WTC11 (cell line): Measurements from ENCODE around the gene R3HDM1. TPM values are rescaled to one million over a fixed set of nuclear protein-coding genes. Genes with fewer than 3 reads are reported as not detected.

Experiments
- ATAC-seq: fragments of 200-7000 bp; cut with Tn5 transposase; 2 replicates; pipeline ENCODE4 v1.10.0; 2021; ENCODE audit warnings: mild to moderate bottlenecking, moderate library complexity
- CTCF ChIA-PET: fragments of 300-600 bp; sonication (Branson Sonifier 250); formaldehyde crosslinking; loops from one replicate; lab custom pipeline; 2021; ENCODE audit warnings: antibody characterized with exemption; lab: Charles Lee
- POLR2A ChIA-PET: fragments of 350-600 bp; sonication (Branson Sonifier 250); formaldehyde crosslinking; loops from one replicate; lab custom pipeline; 2021; ENCODE audit warnings: antibody characterized with exemption; lab: Charles Lee
- DNase-seq: peaks from one replicate; pipeline ENCODE4 v3.0.0; 2021; ENCODE audit warnings: low spot score
- H3K27ac Mint-ChIP-seq: 2 replicates; pipeline ENCODE4 v1.8.0; 2021; ENCODE audit warnings: mixed read lengths
- H3K27me3 Mint-ChIP-seq: 2 replicates; pipeline ENCODE4 v1.8.0; 2021; ENCODE audit warnings: low read depth, mild to moderate bottlenecking, moderate library complexity, mixed read lengths
- H3K36me3 Mint-ChIP-seq: 2 replicates; pipeline ENCODE4 v1.8.0; 2021; ENCODE audit warnings: mixed read lengths
- H3K4me1 Mint-ChIP-seq: 2 replicates; pipeline ENCODE4 v1.8.0; 2022; ENCODE audit warnings: mixed read lengths
- H3K4me3 Mint-ChIP-seq: 2 replicates; pipeline ENCODE4 v1.8.0; 2021; ENCODE audit warnings: mild to moderate bottlenecking, moderate library complexity, mixed read lengths
- H3K9me3 Mint-ChIP-seq: 2 replicates; pipeline ENCODE4 v1.8.0; 2021; ENCODE audit warnings: mixed read lengths
- ARID4B ChIP-seq: sonication (generic); formaldehyde crosslinking; IDR thresholded peaks from 2 replicates; pipeline ENCODE4 v1.8.0; 2023; ENCODE audit warnings: missing genetic modification reagents, mild to moderate bottlenecking, borderline replicate concordance
- CREM ChIP-seq: sonication (generic); formaldehyde crosslinking; IDR thresholded peaks from 2 replicates; pipeline ENCODE4 v1.8.1; 2022; ENCODE audit warnings: mild to moderate bottlenecking, missing genetic modification reagents, moderate library complexity
- ELF4 ChIP-seq: sonication (generic); formaldehyde crosslinking; IDR thresholded peaks from 2 replicates; pipeline ENCODE4 v1.8.1; 2022; ENCODE audit warnings: low read depth, mild to moderate bottlenecking, moderate library complexity, missing genetic modification reagents
- GABPB1 ChIP-seq: sonication (generic); formaldehyde crosslinking; IDR thresholded peaks from 2 replicates; pipeline ENCODE4 v1.8.1; 2023; ENCODE audit warnings: mild to moderate bottlenecking, missing genetic modification reagents
- GRHL2 ChIP-seq: fragments of 250-450 bp; sonication (Bioruptor Pico); IDR thresholded peaks from 2 replicates; pipeline ENCODE4 v1.8.0; 2022; ENCODE audit warnings: mild to moderate bottlenecking, moderate library complexity; ENCODE audit not compliant: insufficient replicate concordance, severe bottlenecking
- HMGXB4 ChIP-seq: sonication (generic); formaldehyde crosslinking; IDR thresholded peaks from 2 replicates; pipeline ENCODE4 v1.8.1; 2023; ENCODE audit warnings: mild to moderate bottlenecking, moderate library complexity, missing genetic modification reagents
- NFATC4 ChIP-seq: fragments of 250-450 bp; sonication (Bioruptor Pico); IDR thresholded peaks from 2 replicates; pipeline ENCODE4 v1.9.0; 2021; ENCODE audit warnings: mild to moderate bottlenecking
- NFE2L1 ChIP-seq: sonication (generic); formaldehyde crosslinking; IDR thresholded peaks from 2 replicates; pipeline ENCODE4 v1.8.1; 2023; ENCODE audit warnings: missing genetic modification reagents
- OVOL2 ChIP-seq: fragments of 250-450 bp; sonication (Bioruptor Pico); IDR thresholded peaks from 2 replicates; pipeline ENCODE4 v1.9.0; 2021; ENCODE audit warnings: mild to moderate bottlenecking, borderline replicate concordance
- RELA ChIP-seq: sonication (generic); formaldehyde crosslinking; IDR thresholded peaks from 2 replicates; pipeline ENCODE4 v1.8.1; 2022; ENCODE audit warnings: missing genetic modification reagents, mild to moderate bottlenecking, borderline replicate concordance
- TEAD4 ChIP-seq: sonication (generic); formaldehyde crosslinking; IDR thresholded peaks from 2 replicates; pipeline ENCODE4 v1.8.0; 2022; ENCODE audit warnings: mild to moderate bottlenecking, missing genetic modification reagents
- ZNF121 ChIP-seq: sonication (generic); formaldehyde crosslinking; IDR thresholded peaks from 2 replicates; pipeline ENCODE4 v1.8.0; 2023; ENCODE audit warnings: missing genetic modification reagents
- ZNF138 ChIP-seq: sonication (generic); formaldehyde crosslinking; conservative IDR thresholded peaks from 2 replicates; pipeline ENCODE4 v1.8.1; 2022; ENCODE audit warnings: mild to moderate bottlenecking, moderate library complexity, missing genetic modification reagents
- ZNF671 ChIP-seq: fragments of 250-450 bp; sonication (Bioruptor Pico); IDR thresholded peaks from 2 replicates; pipeline ENCODE4 v1.8.0; 2021; ENCODE audit warnings: mild to moderate bottlenecking
- total RNA-seq: library from RNA; stranded (reverse); gene quantifications from 3 replicates; pipeline ENCODE4 v1.2.3, GENCODE V29; 2021
- TF ChIP-seq, protein P1 (sequence below): fragments of 250-450 bp; sonication (Bioruptor Pico); IDR thresholded peaks from 2 replicates; pipeline ENCODE4 v1.9.0; 2021; ENCODE audit warnings: mild to moderate bottlenecking
- TF ChIP-seq, protein P2 (sequence below): fragments of 250-450 bp; sonication (Bioruptor Pico); IDR thresholded peaks from 2 replicates; pipeline ENCODE4 v1.8.0; 2021; ENCODE audit warnings: mild to moderate bottlenecking

R3HDM1 gene
- total RNA-seq, 1 experiment from 2014 or later = 58.4 TPM

- ATAC-seq = no peak
- Mint-ChIP-seq H3K27me3 (no peaks in the 10 kb centered on the region), H3K4me1 (peaks cover 8% of the 10 kb centered on the region), H3K4me3 (no peak overlapping the region), H3K9me3 (no peaks in the 10 kb centered on the region), H3K36me3 (0 out of 2 replicates have a peak, but pooled peaks cover 1% of the 10 kb centered on the region), H3K27ac (peak overlapping the region; percentile 28; the same call in 1 of the 2 replicates)
- TF ChIP-seq NFE2L1 = no peak
- no peak for TF ChIP-seq ZNF121 (CRISPR knock-in tag)
- no peak for TF ChIP-seq CREM (CRISPR knock-in tag)
- TF ChIP-seq GRHL2 (CRISPR knock-in tag) = no peak
- TF ChIP-seq ZNF671 (CRISPR knock-in tag) = no peak
- no peak for TF ChIP-seq ARID4B
- no peak for TF ChIP-seq ZNF138
- TF ChIP-seq HMGXB4 (CRISPR knock-in tag) = no peak
- CTCF ChIA-PET = no interaction called here
- DNase-seq = no peak
- POLR2A ChIA-PET = no interaction called here
Observed at GRCh38 chr2:135563793-135564192, 32.5 kb downstream of the R3HDM1 start.

DNA sequence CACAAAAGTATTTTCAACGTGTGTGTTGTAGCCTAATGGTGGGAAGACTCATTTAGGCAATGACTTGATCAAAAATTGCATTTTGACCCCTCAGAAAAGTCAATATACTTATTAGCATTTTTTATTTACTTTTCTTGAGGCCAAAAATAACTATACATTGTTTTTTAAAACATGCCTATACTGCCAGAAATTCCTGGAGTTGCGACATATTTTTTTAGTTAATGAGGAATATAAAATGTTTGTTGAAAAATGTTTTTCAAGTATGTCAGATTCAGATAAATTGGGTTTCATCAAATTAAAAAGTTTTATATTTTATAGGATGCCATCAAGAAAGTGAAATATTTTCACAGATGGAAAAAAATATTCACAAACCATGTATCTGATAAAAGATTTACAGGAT lies 39.6 kb downstream of the R3HDM1 start:
- POLR2A ChIA-PET = no interaction called here
- no peaks in the 10 kb centered on the region for H3K9me3 Mint-ChIP-seq

More for the DNA sequence above, 39.6 kb downstream of the R3HDM1 start:
- peaks cover 5% of the 10 kb centered on the region for H3K36me3 Mint-ChIP-seq
- TF ChIP-seq, protein P1, sequence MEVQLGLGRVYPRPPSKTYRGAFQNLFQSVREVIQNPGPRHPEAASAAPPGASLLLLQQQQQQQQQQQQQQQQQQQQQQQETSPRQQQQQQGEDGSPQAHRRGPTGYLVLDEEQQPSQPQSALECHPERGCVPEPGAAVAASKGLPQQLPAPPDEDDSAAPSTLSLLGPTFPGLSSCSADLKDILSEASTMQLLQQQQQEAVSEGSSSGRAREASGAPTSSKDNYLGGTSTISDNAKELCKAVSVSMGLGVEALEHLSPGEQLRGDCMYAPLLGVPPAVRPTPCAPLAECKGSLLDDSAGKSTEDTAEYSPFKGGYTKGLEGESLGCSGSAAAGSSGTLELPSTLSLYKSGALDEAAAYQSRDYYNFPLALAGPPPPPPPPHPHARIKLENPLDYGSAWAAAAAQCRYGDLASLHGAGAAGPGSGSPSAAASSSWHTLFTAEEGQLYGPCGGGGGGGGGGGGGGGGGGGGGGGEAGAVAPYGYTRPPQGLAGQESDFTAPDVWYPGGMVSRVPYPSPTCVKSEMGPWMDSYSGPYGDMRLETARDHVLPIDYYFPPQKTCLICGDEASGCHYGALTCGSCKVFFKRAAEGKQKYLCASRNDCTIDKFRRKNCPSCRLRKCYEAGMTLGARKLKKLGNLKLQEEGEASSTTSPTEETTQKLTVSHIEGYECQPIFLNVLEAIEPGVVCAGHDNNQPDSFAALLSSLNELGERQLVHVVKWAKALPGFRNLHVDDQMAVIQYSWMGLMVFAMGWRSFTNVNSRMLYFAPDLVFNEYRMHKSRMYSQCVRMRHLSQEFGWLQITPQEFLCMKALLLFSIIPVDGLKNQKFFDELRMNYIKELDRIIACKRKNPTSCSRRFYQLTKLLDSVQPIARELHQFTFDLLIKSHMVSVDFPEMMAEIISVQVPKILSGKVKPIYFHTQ (CRISPR knock-in tag) = no peak
- TF ChIP-seq NFATC4 (CRISPR knock-in tag) (no peak), RELA (CRISPR knock-in tag) (no peak), GABPB1 (no peak), OVOL2 (CRISPR knock-in tag) (no peak), ZNF121 (CRISPR knock-in tag) (no peak), TEAD4 (CRISPR knock-in tag) (no peak), ELF4 (no peak)
- TF ChIP-seq, protein P2, sequence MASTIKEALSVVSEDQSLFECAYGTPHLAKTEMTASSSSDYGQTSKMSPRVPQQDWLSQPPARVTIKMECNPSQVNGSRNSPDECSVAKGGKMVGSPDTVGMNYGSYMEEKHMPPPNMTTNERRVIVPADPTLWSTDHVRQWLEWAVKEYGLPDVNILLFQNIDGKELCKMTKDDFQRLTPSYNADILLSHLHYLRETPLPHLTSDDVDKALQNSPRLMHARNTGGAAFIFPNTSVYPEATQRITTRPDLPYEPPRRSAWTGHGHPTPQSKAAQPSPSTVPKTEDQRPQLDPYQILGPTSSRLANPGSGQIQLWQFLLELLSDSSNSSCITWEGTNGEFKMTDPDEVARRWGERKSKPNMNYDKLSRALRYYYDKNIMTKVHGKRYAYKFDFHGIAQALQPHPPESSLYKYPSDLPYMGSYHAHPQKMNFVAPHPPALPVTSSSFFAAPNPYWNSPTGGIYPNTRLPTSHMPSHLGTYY (CRISPR knock-in tag) = no peak
- H3K4me3 Mint-ChIP-seq = no peak overlapping the region
- no peaks in the 10 kb centered on the region for H3K27me3 Mint-ChIP-seq
- DNase-seq (no peak), ATAC-seq (no peak)
- CTCF ChIA-PET = no interaction called here
- H3K4me1 Mint-ChIP-seq = peaks cover 14% of the 10 kb centered on the region
- H3K27ac Mint-ChIP-seq = no peak overlapping the region
